ENCODE results near the gene GABRB2.
A peak's percentile ranks its signal among the peaks of the same experiment; 100 is the strongest.
"Not testable (repeated sequence)": the region's sequence is repeated elsewhere in the genome, so short reads cannot be mapped to it uniquely, and the experiment has no call there.

Gene GABRB2

DNA sequence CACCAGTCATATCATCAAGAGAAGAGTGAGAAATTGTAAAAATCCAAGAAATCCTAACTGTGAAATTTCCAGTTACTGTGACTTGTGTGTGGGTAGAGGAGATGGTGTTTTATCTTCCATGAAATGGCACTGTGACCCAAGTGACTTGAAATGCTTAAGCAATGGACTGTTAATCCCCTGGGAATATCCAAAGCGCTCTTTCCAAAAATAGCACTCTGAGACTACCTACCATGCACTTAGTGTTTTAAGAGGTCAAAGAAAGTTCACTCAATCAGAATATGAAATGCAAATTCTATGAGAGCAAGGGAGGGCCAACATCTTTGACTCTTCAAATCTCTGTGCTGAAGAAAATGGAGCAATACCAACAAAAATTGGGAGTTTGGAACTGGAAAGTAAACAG is 244.0 kb downstream of the GABRB2 start:
- DNase-seq: no peak

DNA sequence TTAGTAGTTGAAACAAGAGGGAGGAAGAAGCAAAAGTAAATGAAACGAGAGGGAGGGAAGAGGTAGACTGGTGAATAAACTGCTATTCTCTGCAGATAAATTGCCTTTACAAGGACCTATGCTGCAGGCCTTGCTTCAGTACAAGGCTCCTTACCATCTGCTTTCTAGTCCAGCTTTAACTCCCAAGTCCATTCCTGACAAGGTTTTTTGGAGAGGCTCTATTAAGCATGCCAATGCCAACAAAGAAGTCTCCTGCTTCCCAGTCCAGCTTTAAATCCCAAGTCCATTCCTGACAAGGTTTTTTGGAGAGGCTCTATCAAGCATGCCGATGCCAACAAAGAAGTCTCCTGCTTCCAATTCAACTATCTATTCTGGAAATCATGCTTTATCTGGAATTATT is 244.9 kb downstream of the GABRB2 start:
- DNase-seq: no peak

DNA sequence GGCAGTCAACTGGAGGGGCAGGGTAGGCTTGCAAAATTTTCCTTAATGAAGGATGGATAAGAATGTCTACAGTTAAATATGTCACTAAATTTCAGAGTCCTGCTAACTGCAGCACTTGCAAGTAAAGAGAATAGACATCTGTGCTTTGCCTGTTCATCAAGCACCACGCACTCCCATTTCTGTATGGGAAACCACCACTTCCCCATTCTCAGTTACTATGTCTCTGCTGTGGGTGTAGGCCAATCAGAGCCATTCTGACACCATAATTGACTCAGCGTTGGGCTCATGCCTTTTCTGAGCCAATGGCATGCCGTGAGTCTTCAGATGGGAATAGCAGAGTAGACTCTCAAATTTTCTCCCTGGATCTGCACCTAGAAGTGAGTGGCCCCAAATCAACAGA is 247.5 kb downstream of the GABRB2 start:
- no peak for DNase-seq

DNA sequence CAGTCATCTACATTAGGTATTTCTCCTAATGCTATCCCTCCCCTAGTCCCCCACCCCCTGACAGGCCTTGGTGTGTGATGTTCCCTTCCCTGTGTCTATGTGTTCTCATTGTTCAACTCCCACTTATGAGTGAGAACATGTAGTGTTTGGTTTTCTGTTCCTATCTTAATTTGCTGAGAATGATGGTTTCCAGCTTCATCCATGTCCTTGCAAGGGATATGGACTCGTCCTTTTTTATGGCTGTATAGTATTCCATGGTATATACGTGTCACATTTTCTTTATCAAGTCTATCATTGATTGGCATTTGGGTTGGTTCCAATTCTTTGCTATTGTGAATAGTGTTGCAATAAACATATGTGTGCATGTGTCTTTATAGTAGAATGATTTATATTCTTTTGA is 249.1 kb downstream of the GABRB2 start:
- DNase-seq: not testable (repeated sequence)

DNA sequence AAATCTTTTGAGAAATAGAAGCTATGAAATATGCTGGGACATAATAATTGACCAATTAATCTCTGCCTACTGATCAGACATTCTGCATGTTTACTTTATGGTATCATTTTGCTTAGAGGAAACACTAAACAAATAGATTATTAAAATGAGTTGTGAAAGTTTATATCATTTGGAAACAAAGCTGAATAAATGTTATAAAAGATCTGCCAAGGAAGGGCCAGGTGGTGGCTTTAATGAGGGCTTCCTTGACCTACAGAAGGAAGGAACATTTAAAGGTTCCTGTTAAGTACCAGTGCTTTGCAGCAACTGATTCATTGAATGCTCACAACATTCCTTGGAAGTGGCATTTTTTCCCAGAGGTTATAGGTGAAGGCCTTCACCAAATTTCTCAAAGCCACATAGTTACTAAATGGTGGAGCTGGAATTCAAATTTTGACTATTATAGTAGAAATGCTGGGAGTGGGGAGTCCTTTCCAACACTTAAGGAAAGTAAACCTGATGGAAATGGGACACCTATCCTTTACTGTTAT is 250.7 kb downstream of the GABRB2 start:
- DNase-seq: no peak

DNA sequence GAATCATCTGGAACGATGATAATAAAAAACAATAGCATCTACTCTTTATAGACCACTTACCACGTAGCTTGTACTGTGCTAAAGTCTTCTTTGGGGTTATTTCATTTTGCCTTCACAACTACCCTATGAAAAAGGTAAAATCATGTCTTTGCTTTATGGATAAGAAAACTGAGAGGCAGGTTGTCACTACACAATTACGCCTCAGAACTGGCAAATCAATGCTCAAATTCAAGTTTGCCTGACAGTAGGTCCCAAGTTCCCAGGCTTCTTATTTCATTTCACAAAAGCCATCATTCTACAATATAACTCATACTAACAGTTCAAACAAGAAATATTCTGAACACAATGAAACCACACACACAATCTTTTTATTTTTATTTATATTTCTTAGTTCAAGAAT is 258.5 kb downstream of the GABRB2 start:
- DNase-seq: no peak

DNA sequence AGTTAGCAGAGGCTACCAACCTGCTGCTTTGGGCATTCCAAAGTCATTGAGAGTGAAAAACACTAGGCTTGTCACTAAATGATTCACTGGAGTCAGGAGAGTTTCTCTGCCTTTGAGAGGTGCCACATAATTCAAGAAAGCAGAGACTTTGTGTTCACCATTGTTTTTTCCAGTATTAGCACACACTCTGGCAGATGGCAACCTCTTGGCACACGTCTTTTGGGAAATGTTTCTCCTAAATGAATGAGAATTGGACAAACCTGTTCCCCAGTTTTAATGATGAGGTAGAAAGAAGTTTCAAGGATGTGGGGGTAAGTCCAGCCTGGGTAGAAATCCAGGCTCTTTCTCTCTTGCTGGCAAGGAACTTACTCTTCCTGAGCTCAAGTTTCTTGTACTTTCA is 259.1 kb downstream of the GABRB2 start:
- no peak for DNase-seq

DNA sequence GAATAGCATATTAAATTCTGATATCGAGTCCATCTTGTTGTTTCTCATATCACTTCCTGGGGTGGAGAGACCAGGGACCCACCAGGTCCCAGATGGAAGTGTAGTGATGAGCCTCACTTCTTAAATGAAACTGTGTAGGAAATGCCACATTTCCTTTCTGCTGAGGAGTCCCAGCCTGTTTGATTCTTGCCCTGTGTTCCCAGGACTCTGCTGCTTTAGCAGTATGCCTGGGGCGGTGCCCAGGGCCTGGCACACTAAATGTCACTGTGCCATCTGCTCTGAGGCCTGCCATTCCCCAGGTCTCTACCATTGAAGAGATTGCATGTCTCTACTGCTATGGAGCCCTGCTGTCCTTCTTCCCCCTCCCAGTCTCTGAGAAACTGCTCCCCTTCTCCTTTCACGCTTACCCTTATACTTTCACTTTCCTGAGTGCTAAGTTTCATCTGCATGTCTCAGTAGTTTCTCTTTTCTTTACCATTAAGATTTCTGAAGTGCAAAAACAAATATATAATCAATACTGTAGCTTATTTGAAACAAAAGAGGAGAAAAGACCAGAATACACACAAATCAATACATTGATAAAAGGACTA is 260.4 kb downstream of the GABRB2 start:
- peak in 1 of 56 donors; percentile 13 for DNase-seq

DNA sequence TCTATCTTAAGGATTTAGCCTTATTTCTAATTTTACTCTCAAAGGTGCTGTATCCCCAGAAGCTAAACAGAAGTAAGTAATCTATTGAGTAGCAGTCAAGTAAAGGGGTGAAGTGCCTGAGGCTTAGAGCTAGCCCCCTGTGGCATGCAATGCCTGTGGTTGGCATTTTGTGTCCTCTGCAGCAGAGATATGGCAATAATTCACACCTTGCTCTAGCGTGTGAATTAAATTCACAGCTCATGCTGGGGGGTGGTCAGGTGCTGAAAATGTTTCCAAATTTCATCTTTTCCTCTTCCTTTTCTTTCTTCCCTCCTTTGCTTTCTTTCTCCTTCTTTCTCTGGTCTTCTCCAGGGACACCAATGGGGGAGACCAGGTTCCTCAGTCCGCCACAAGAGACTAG is 262.1 kb downstream of the GABRB2 start:
- no peak for DNase-seq

DNA sequence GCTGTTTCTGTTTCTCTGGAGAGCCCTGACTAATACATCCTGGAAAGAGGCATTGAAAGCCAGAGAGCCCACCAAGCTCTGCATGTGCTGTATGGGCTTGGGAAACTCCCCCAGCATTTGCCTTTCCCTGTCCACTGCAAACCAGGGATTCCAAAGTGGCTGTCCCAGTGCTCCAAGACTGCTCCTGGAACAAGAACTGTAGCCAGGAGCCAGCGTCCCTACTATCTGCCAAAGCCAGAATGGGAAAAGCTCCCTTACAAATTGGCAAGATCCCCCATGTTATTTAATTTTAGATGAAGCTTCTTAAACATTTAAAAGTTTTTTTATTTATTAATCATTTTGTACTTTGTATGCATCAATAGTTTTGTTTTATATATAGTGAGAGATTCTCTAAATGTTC is 263.2 kb downstream of the GABRB2 start:
- DNase-seq: peak in 4 of 56 donors; percentile 6 to 41 (median 14)

DNA sequence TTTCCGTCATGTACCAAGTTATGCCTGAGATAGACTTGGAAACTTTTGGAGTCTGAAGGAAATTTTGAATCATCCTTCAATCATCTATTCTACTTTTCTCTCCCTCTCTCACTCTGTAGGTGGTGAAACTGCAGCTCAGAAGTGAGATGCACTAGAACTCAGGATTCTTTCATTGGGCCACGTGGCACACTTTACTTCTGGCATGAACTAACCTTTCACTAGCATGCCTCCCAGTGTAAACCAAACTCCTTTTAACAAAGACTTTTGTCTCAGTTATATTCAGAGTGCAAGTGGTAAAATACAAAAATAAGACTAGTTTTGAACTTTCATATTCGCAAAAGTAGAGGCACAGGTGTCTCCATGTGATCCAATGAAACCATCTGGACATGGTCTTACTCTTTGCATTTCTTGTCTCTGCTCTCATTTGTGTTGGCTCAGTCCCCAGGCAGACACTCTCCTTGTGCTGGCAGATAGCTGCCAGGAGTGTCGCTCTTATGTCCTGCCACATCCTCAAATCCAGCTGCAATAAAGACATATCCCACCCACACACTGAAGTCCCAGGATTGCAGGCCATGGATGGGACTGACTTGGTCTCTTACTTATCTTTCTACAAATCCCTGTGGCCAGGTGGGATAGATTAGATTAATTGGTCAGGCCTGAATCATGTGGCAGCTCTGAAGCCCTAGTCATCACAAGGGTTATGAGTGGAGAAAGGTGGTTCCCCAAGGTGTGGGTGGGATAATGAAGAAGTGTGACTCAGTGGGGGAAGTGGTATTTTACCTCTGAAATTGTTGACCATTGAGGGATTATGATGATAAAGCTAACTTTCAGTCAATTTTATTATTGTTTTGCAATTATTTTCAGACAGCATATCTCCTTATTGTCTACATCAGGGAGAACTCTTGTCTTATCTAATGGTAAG is 267.5 kb downstream of the GABRB2 start:
- DNase-seq: no peak

DNA sequence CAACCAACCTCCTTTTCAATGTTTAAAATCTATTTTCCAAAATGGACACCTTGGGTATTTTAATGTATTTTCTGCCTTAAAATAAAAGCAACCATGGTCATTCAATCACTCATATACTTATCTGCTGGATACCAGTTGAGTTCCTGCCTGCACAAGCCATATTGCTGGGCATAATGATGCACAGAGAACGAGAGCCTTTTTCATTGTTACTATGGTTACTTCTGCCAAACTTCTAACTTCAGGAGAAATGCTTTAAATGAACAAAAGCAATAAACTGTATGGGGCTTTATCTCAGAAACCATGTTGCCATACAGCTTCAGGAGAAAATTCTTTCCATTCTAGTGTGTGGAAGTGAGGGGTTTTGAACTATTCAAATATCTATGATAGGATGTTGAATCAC is 269.5 kb downstream of the GABRB2 start:
- DNase-seq: no peak

DNA sequence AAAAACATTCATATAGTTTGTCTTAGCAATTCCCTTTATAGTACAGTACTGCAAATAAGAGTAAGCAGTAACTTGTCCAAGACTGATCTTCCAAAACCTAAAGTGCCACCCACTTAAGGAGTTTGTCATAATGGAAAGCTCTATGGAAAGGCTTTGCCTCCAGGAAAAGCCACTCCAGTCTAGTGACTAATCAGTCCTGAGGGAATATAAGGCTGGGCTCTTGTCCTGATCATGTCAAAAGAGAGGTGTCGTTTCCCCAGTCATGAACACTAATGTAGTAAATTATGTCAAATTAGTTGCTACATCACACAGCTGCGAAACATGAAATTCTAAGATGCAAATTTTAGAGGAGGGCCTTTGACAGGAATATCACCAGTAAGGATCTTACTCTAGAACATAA is 271.6 kb downstream of the GABRB2 start:
- no peak for DNase-seq

DNA sequence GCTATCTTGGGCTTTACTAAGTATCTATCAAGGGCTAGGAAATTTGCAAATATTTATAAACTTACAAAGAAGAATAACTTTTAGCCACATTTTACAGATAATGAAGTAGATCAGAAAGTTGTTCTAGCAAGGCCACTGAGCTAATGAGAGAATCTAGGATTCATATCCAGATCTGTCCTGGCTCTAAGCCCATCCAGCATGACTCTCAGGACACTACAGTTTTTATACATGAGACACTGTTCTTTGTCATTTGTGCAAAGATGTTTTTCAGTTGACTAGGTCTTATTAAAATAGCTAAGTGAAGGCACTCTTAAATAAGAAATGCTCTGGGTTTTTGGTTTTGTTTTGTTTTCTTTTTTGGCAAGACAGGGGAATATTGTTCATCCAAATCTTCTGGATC is 273.1 kb downstream of the GABRB2 start:
- no peak for DNase-seq

DNA sequence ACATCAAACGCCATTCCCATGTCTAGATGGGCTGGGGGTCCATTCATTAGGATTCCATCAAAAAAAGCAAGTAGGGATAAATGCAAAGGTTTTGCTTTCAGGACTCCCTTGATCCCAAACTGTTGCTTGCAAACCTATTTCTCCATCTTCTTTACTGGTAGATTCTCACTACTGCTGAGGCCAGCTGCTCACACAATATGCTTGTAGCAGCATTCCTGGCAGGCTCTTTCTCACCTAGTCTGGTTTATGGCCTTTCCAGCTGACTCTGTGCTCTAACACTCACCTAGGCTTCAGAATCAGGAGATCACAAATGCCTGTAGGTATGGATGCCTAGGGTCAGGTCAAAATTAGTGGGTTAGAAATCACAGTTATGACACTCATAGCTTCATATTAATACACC is 274.7 kb downstream of the GABRB2 start:
- DNase-seq: no peak

DNA sequence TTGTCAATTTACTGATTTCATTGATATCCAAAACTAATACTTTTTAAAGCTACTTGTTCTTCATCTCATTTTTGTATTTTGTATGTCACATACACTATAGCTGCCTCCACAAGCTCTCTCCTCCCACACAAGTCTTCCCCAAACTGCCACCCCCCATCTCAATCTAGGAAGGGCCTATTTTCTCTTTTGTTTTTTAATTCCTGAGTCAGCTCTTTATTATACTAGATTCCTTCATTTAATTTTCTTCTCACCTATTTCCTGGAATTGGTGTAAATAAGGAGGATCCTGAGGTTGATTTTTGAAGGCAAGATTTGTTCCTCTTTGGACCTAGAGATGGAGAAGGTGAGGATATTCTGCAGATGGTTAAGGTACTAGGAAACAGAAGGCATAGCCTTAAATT is 277.4 kb downstream of the GABRB2 start:
- DNase-seq: no peak

DNA sequence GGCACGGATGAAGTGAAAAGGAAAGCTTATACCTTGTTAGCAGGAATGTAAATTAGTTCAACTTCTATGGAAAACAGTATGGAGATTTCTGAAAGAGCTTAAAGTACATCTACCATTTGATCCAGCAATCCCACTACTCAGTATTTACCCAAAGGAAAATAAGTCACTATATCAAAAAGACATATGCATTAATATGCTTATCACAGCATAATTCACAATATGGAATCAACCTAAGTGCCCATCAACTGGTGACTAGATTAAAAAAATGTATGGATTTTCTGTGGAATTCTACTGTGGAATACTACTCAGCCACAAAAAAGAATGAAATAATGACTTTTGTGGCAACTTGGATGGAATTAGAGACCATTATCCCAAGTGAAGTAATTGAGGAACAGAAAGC is 279.6 kb downstream of the GABRB2 start:
- DNase-seq: no peak

DNA sequence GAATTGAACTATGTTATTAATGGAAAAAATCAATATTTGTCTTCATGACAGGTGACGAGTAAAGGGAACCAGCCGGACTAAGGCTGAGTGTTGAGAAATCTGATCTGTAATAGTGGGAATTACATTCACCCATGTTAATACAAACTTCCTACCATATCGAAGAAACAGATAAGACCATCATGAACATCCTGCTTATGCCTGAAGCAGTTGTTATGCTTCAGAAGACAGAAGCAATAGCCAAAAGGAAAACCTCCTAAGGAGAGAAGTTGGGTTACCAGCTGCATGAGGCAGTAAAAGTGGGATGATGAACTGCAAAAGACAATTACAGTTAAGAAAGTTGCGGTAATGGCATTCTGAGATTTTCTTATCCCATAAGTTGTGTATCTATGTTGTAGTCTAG is 281.5 kb downstream of the GABRB2 start:
- DNase-seq: no peak

DNA sequence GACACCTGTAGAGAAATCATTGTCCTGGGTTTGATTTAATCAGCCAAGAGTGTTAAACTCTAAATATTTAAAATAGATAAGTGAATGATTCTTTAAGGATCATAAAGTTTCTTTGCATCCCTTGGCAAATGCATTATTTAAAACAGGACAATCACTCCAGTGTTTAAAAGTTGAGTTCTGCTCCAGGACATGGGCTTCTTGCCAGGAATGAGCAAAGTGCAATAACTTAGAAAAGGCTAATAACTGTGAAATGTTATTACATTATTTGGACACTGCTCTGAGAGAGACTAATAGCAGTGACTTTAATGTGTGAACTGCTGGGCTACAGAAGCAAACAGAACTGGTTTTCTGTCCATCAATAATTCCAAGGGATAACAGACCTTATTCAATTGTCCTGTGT is 283.3 kb downstream of the GABRB2 start:
- no peak for DNase-seq

DNA sequence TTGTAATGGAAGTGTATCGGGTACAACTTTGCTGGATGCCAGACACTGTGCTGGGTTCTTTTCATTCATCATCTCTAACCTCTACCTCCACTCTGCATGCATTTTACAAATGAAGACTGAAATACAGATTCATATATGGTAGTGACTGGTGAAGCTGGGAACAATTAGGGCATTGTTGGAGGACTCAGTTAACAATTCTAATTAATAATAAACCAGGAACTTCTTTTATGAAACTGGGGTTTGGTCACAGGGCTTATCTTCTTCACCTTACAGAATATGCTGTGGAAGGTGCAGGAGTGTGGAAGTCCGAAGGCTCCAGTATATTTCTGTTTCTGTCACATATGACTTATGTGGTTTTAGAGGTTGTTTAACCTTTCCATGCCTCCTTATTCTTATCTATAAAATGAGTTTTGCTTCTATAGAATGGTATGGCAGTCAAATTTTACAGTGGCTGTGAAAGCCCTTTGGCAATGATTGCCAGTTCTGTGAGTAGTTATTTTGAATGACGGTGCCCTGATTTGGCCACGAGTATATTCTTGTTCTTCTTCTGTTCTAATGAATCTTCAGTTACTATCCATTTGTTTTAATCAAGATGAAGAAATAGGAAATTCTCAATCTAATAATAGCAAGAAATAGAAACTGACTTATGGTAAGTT is 284.7 kb downstream of the GABRB2 start:
- no peak for DNase-seq

DNA sequence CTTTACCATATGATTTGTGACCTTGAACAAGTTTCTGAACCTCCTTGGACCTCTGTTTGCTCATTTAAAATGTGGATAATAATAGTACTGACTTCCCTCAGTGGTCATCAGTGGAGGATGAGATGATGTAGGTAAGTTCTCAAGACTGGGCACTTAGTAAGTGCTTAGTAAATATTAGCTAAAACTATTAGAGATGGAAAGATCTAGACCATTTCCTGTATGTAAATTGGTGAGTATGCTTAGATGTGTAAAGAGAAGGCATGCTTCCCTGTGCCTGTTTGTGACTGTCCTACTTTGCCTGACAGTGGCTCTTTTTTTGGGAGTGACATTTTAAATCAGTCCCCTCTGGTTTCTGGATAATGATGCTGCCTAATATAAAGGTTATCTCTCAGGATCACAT is 288.1 kb downstream of the GABRB2 start:
- DNase-seq: no peak

DNA sequence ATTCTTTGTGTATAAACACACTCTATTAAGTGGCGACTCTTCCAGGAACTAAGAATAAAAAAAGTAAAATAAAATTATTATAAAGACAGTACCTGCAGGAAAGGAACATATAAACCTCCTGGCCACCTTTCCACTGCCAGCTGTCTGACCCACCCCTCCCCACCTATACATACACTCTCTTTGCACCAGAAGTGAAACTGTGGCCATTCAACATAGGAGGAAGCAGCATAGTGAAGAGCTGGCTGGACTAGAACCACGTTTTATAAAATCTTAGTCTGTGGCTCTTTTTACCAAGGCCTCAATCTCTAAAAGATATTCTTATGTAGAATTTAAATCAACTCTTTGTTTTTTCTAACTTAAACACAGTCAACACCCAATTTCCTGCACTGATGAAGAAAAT is 289.6 kb downstream of the GABRB2 start:
- DNase-seq: no peak

Data from amygdala (tissue), 56 donors.